ENCODE results near the gene MCRIP1. TPM values are rescaled to one million over a fixed set of nuclear protein-coding genes. Genes with fewer than 3 reads are reported as not detected.

MCRIP1 gene
- total RNA-seq, 1 experiment from 2014 or later = 35.6 TPM

- Mint-ChIP-seq H3K27ac (ENCODE audit: low read depth, unreplicated experiment) (no peak overlapping the region), H3K36me3 (ENCODE audit: insufficient read depth, unreplicated experiment) (no peaks in the 10 kb centered on the region), H3K4me1 (ENCODE audit: insufficient read depth, unreplicated experiment) (peaks cover 6% of the 10 kb centered on the region), H3K9me3 (ENCODE audit: unreplicated experiment) (no peaks in the 10 kb centered on the region), H3K27me3 (ENCODE audit: insufficient read depth, unreplicated experiment) (peaks cover 28% of the 10 kb centered on the region), H3K4me3 (ENCODE audit: unreplicated experiment) (no peak overlapping the region)
- POLR2A ChIA-PET = interaction anchor here (0.8 kb wide), 1 partner anchor 52 kb away, joined by 3 read pairs; no protein-coding TSS in a partner anchor
- intact Hi-C loops (cut with micrococcal nuclease) = no loop called here
- TF ChIP-seq CTCF (IDR thresholded peaks at IDR 0.05; ENCODE audit: unreplicated experiment) = no peak
- no peak for DNase-seq (ENCODE audit: unreplicated experiment)
- CTCF ChIA-PET = interaction anchor here (0.7 kb wide), 1 partner anchor 26 kb away, joined by 3 read pairs; no protein-coding TSS in a partner anchor
- BruUV-seq (replicated peaks) = no TSS peak
These were observed 17.5 kb downstream of the MCRIP1 start for GRCh38 chr17:81815646-81815986.

- Mint-ChIP-seq H3K4me1 (ENCODE audit: insufficient read depth, unreplicated experiment) (peaks cover 6% of the 10 kb centered on the region), H3K4me3 (ENCODE audit: unreplicated experiment) (no peak overlapping the region), H3K27ac (ENCODE audit: low read depth, unreplicated experiment) (no peak overlapping the region), H3K9me3 (ENCODE audit: unreplicated experiment) (no peaks in the 10 kb centered on the region), H3K36me3 (ENCODE audit: insufficient read depth, unreplicated experiment) (no peaks in the 10 kb centered on the region), H3K27me3 (ENCODE audit: insufficient read depth, unreplicated experiment) (peaks cover 34% of the 10 kb centered on the region)
- no TSS peak for BruUV-seq (replicated peaks)
- no peak for TF ChIP-seq CTCF (IDR thresholded peaks at IDR 0.05; ENCODE audit: unreplicated experiment)
- intact Hi-C loops (cut with micrococcal nuclease) = no loop called here
- CTCF ChIA-PET = no interaction called here
- no peak for DNase-seq (ENCODE audit: unreplicated experiment)
- POLR2A ChIA-PET = interaction anchor here (0.8 kb wide), 1 partner anchor 52 kb away, joined by 3 read pairs; no protein-coding TSS in a partner anchor
These were observed 18.1 kb downstream of the MCRIP1 start for GRCh38 chr17:81814748-81815645.

- Mint-ChIP-seq H3K27ac (ENCODE audit: low read depth, unreplicated experiment) (no peak overlapping the region), H3K4me1 (ENCODE audit: insufficient read depth, unreplicated experiment) (peaks cover 12% of the 10 kb centered on the region), H3K9me3 (ENCODE audit: unreplicated experiment) (no peaks in the 10 kb centered on the region), H3K27me3 (ENCODE audit: insufficient read depth, unreplicated experiment) (peaks cover 43% of the 10 kb centered on the region), H3K4me3 (ENCODE audit: unreplicated experiment) (no peak overlapping the region), H3K36me3 (ENCODE audit: insufficient read depth, unreplicated experiment) (no peaks in the 10 kb centered on the region)
- POLR2A ChIA-PET = no interaction called here
- no TSS peak for BruUV-seq (replicated peaks)
- intact Hi-C loops (cut with micrococcal nuclease) = no loop called here
- no peak for TF ChIP-seq CTCF (IDR thresholded peaks at IDR 0.05; ENCODE audit: unreplicated experiment)
- no peak for DNase-seq (ENCODE audit: unreplicated experiment)
- CTCF ChIA-PET = interaction anchor here (0.7 kb wide), 1 partner anchor 540 kb away, joined by 5 read pairs; no protein-coding TSS in a partner anchor
These were observed 19.0 kb downstream of the MCRIP1 start for GRCh38 chr17:81813861-81814683.

GRCh38 chr17:81813371-81813684, 19.8 kb downstream of the MCRIP1 start:
- no peak overlapping the region for H3K4me3 Mint-ChIP-seq (ENCODE audit: unreplicated experiment)
- no peak for TF ChIP-seq CTCF (IDR thresholded peaks at IDR 0.05; ENCODE audit: unreplicated experiment)
- ChIA-PET CTCF (interaction anchor here (0.7 kb wide), 1 partner anchor 539 kb away, joined by 5 read pairs; no protein-coding TSS in a partner anchor), POLR2A (no interaction called here)
- peaks cover 15% of the 10 kb centered on the region for H3K4me1 Mint-ChIP-seq (ENCODE audit: insufficient read depth, unreplicated experiment)
- no peaks in the 10 kb centered on the region for H3K9me3 Mint-ChIP-seq (ENCODE audit: unreplicated experiment)
- intact Hi-C loops (cut with micrococcal nuclease) = no loop called here
- no peak for DNase-seq (ENCODE audit: unreplicated experiment)
- no peaks in the 10 kb centered on the region for H3K36me3 Mint-ChIP-seq (ENCODE audit: insufficient read depth, unreplicated experiment)
- no TSS peak for BruUV-seq (replicated peaks)
- no peak overlapping the region for H3K27ac Mint-ChIP-seq (ENCODE audit: low read depth, unreplicated experiment)
- H3K27me3 Mint-ChIP-seq (ENCODE audit: insufficient read depth, unreplicated experiment) = peaks cover 51% of the 10 kb centered on the region

Measured in MCF 10A (cell line).